HG03108 (cell line): ENCODE data around the gene PIERCE2.
A peak's percentile ranks its signal among the peaks of the same experiment; 100 is the strongest.
"Not testable (repeated sequence)": the region's sequence is repeated elsewhere in the genome, so short reads cannot be mapped to it uniquely, and the experiment has no call there.

Experiments
- ATAC-seq: cut with Tn5 transposase; IDR thresholded peaks from one replicate; pipeline ENCODE4 v1.9.1; 2021; ENCODE audit warnings: moderate library complexity; ENCODE audit not compliant: unreplicated experiment

The PIERCE2 gene, protein sequence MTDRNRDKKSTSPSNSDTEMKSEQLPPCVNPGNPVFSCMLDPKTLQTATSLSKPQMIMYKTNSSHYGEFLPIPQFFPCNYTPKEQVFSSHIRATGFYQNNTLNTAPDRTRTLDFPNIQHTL

DNA sequence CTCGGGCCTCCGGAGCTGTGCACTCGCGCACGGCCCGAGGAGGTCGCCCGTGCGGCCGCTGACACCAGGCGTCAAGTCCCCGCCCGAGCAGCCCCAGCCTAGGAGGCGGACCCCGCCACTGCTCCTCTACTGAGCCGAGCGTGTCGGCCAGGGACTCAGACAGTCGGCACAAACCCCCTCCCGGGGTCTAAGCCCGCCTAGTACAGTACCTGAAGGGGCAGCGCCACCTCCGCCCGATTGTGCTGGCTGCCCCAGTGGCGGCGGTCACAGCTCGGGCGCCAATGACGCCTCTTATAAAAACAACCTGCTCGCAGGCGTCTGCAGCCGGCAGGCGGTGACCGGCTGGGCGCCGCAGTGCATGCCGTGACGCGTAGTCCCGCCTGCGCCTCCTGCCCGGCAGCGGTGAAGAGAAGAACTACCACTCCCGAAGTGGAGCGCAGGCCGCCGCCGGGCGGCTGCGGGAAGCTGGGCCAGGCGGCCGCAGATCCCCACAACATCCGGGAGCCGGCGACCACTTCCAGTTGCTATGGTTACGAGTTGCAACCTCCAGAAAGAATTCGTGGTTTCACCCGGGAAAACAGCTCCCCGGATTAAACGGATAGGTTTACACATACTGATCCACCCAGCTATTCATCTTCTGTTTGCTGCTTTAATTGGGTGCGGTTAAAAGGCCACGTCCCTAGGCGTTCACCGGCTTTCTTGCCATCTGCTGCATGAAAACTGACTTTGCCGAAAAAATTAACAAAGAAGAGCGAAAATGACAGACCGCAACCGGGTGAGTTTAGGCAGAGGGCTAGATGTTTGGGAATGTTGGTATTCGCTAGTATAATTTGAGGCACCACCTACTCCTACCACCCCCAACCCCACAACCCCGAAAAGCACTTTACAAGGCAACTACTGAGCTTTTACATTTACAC, at the start of gene PIERCE2, which contains the start of gene CCPG1:
TSS of gene PIERCE2 (plus strand) at position 484 of the 917 bp plus-strand sequence. CDS start at position 758, 274 bp downstream.
TSS of gene CCPG1 (minus strand) at position 348 of the 917 bp plus-strand sequence. CDS start 18,935 bp downstream, outside the sequence.
- peak; percentile 93 for ATAC-seq

DNA sequence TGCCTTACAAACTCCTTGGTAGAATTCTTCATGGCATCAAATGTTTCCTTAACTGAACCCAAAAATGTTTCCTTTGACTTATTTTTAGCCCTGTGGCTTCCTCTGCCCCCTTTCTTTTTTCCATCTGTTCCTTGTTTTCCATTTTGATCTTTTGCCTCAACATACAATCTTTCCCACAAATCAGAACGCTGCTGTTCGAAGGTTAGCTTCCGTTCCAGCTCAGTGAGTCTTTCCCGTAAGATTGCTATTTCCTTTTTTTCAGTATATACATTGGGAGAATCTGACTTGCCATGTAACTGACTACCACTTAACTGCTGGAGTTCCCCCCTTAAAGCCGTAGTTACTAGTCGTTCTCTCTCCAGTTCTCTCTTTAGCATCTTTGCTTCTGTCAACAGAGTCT, 48.0 kb upstream of the PIERCE2 start:
- no peak for ATAC-seq

DNA sequence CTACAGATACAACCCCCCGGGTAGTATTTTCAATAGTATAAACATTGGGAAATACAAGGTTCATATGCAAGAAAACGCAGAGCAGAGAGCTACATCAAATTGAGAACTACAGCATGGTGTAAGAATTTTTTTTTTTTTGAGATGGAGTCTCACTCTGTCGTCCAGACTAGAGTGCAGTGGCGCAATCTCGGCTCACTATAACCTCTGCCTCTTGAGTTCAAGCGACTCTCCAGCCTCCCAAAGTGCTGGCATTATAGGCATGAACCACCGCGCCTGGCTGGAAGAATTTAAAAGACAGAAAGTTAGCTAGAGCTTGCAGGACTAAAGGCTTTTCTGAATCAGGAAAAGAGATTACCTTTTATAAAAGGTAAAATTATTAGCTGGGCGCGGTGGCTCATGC, 47.2 kb upstream of the PIERCE2 start:
- no peak for ATAC-seq

DNA sequence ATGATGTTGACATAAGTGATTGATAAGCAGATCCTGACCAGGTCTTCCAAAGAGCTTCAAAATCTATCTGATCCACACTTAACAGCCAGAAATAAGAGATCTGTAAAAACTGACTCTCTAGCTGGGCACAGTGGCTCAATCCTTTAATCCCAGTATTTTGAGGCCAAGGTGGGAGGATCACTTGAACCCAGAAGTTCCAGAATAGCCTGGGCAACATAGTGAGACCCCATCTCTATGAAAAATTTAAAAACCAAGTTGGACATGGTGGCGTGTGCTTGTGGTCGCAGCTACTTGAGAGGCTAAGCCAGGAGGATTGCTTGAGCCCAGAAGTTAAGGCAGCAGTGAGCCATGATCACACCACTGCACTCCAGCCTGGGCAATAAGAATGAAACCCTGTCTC, 45.7 kb upstream of the PIERCE2 start:
- no peak for ATAC-seq

DNA sequence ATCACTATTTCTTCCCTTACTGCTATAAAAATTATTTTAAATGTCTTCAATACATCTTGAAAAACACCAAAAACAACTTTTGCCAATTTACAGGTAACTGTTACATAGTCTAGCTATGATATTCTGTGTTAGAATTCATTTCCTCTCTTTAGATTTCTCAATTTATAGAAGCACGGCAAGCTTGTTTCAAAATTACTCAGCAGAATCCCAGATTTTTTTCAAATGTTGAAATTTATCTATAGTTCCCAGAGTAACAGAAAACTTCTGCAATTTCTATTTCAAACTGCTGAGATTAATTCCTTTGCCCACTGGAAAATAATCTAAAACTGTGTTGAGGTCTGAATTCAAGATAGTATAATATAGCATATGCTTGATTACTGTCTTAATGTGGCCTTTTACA, 41.3 kb upstream of the PIERCE2 start:
- ATAC-seq = no peak

DNA sequence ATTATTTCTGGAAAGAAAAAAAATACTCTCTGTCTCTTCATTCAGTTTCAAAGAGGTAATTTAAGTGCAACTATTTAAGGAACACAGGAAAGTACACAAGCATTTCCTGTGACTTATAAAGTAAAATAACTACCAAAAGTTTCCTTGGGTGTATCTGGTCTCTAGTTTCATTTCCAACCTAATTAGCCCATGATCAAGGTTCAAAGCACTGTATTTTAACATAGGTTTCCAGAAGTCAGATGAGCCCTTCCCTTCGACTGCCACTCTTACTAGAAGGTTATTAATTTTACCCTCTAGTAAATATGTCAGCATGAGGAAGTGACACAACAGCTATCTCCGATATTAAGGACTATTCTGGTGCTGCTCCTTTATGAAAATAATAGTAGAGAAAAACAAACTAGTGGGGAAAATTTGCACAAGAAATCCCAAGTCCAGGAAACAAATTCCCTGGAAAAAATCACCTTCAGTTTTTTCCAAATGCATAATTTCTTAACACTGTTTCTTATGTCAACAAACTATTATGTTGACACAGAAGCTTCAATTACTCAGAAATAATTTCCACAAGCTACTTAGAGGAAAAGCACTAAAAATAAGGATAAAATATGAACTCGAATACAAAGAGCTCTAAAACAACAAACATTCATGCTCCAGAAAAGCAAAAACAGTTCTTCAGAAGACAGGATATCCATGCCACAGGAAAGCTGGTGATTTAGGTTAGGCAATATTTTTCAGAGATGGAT, 35.4 kb upstream of the PIERCE2 start:
- ATAC-seq = no peak

DNA sequence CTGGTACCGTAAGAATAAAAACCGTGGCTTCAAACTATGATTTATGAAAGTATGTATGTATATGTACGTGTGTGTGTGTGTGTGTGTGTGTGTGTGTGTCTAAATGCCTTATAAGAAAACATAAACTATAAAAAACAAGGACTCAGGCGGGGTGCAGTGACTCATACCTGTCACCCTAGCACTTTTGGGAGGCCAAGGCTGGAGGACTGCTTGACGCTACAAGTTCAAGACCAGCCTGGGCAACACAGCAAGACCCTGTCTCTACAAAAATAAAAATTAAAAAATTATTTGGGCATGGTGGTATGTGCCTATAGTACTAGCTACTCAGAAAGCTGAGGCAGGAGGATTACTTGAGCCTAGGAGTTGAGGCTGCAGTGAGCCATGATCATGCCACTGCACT, 29.2 kb upstream of the PIERCE2 start:
- ATAC-seq = no peak

DNA sequence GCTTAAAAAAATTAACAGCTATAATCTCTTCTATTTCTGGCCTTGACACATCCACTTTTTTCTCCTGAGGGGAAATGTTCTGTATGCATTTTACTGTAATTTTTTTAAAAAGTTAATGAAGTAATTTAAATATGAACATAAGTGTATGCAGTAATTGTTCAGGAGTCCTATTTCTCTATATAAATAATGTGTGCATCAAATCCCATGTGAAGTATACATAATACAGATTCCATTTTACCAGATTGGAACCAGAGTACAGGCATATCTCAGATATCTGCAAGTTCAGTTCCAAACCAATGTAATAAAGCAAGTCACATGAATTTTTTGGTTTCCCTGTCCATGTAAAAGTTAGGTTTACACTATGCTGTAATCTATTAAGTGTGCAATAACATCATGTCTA, 26.7 kb upstream of the PIERCE2 start:
- ATAC-seq = no peak

DNA sequence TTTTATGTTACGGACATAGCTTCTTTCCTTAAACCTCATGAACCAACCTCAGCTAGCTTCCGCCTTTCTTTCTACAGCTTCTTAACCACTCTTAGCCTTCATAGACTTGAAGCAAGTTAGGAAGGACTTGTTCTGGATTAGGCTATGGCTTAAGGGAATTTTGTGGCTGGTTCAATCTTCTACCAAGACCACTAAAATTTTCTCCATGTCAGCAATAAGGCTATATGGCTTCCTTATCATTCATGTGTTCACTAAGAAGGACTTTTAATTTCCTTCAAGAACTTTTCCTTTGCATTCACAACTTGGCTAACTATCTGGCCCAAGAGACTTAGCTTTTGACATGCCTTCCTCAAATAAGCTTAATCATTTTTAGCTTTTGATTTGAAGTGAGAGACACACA, 24.6 kb upstream of the PIERCE2 start:
- no peak for ATAC-seq

DNA sequence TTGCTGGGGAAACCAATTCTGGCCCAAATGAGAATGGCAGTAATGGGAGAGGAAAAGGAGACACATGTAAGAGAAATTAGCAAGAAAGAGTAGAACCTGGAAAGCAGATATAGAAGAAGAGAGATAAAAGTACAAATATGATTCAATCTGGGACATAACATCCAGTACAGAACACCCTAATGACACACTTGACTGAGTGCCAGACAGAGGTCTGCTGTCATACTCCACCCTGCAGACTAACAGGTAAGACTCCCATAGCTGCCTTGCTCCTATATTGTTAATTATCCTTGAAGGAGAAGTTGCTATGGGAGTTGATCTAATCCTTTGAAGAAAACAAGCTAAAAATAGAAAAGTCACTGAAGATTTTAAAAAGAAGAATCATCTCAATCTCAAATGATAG, 21.3 kb upstream of the PIERCE2 start:
- no peak for ATAC-seq

DNA sequence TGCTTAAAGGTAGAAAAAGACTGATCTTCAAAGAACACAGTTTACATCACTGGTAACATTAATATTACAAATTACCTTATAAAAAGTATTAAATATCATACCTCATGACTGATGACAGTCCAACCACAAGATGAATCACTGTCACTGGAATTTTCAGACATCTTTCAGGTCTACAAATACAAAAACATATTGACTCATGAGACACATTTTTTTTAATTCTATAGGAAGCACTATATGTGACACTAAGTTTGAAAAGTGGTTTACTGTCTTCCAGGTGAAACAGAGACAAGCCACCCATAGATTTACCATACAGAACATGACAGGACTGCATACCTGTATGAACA, 19.1 kb upstream of the PIERCE2 start:
- no peak for ATAC-seq

DNA sequence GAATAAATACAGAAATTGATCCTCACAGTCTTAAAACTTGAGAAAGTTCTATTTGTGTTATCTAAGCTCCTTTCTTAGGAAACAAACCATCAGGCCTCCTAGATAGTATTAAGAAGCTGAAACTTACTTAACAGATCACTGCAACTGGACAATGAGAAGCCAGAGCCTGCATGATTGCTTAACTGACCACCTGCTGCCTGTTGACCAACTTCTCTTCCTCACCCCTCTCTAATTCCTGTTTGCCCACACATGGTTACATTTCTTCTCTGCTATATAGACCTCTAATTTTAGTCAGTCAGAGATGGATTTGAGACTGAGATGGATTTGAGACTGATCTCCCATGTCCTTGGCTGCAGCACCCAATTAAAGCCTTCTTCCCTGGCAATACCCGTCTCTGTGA, 13.6 kb upstream of the PIERCE2 start:
- ATAC-seq = no peak

DNA sequence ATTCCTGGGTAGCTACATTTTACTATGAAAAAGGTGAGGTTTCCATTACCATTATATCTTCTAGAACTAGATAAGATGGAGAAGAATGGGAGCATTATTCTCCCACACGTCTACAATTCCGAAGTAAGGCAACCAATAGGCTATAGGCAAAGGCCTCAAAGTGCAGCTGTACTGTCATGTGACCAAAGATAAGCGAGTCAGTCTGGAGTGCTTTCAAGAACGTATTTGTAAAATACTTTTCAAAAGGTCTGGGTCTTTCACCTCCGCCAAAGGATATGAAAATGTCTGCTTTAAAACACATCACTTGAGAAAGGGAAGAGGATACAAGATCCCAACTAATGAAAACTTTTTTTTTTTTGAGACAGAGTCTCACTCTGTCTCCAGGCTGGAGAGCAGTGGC, 10.1 kb upstream of the PIERCE2 start:
- ATAC-seq = no peak

DNA sequence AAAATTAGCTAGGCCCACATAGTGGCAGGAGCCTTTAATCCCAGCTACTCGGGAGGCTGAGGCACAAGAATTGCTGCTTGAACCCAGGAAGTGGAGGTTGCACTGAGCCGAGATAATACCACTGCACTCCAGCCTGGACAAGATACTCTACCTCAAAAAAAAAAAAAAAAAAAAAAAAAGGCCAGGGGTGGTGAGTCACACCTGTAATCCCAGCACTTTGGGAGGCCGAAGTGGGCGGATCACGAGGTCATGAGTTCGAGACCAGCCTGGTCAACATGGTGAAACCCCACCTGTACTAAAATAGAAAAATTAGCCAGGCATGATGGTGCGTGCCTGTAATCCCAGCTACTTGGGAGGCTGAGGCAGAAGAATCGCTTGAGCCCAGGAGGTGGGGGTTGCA, 8.2 kb upstream of the PIERCE2 start:
- not testable (repeated sequence) for ATAC-seq

DNA sequence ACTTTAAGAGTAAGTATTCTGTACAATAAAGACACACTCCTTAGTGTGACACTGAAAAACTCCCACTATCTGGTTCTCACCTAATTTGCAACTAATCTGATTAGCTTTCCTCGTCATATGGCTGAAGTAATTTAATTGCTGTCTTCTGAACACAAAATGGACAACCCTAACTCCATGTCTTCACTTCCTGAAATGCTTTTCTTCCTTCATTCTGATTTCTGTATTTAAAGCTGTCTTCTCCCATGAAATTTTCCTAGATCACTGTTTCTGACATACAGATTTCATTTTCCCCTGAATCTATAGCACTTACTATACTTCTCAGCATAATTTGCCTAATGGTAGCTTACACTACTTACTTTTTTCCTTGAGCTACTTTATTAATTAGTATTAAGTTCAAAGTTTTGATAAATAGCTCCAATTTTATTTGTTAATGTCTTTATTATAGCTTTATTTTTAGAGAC, 6.5 kb upstream of the PIERCE2 start:
- no peak for ATAC-seq

DNA sequence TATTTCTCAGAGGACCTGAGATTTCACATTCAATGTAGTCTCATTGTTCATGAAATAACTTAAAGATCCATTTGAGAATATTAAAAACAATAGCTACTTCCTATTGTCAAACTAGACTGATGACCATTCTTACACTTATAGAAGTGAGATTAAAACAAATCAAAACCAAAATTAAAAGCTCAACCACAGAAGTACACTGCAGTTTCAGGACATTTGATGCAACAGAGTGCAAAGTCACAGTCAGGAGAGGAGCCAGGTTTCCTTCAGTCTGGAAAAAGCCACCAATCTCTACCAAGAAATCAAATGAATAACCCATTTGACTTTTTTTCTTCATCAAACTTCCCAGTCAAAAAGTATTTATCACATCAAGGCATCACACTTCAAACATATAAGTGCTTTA, 5.6 kb upstream of the PIERCE2 start:
- no peak for ATAC-seq

DNA sequence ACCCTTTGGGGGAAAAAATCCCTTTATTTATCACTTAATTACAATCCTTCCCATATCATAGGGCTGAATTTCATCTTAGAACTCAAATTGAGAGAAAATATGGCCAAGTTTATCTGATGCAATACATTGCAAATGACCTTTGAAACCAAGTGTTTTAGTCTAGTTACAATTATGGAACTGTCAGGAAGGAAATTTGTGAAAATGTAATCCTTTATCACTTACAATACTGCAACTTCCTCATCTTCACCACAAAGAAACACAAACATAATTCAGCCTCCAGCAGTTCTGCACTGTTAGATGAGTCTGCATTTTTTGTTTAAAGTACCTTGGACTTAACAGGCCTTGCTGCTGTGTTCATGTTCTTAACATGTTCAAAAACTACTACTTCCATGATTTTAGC, 4.8 kb upstream of the PIERCE2 start:
- ATAC-seq = no peak

DNA sequence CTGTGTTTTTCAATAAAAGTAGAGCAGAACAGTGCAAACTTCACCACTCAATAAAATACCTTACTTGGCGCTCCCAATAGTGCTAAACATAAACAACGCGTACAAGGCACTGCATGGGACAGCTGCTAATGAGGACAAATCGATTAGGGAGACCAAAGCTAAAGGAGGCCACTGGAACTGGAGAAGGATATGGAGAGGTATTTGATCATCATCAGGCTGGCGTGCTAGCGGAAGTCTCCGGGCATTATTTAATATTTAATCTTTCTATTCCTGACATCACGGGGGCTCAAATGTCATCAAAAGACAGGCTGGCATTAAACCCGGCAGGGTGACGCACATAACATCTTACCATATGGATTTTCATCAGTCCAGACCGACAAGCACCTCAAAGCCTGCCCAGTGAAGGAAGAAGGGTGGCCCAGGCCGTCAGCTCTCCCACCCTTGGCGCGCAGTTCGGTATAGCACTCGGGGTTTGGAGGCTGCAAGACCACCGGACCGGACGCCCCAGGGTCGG, 740 bp upstream of the PIERCE2 start:
- ATAC-seq = no peak

DNA sequence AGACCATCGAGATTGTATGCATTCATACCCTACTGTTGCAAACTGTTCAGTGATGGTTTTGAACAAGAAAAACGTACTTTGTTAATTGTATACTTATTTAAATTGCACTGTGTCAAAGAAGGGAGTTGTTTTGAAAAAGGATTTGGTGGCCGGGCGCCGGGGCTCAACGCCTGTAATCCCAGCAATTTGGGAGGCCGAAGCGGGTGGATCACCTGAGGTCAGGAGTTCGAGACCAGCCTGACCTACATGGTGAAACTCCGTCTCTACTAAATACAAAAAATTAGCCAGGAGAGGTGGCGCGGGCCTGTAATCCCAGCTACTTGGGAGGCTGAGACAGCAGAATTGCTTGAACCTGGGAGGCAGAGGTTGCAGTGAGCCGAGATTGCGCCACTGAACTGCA, 681 bp downstream of the PIERCE2 start:
- ATAC-seq = not testable (repeated sequence)

DNA sequence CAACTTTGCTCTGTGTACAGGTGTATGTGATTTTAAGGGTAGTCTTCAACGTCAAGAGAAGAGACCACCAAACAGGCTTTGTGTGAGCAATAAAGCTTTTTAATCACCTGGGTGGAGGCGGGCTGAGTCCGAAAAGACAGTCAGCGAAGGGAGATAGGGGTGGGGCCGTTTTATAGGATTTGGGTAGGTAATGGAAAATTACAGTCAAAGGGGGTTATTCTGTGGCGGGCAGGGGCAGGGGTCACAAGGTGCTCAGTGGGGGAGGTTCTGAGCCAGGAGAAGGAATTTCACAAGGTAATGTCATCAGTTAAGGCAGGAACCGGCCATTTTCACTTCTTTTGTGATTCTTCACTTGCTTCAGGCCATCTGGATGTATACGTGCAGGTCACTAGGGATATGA, 9.4 kb downstream of the PIERCE2 start:
- not testable (repeated sequence) for ATAC-seq

DNA sequence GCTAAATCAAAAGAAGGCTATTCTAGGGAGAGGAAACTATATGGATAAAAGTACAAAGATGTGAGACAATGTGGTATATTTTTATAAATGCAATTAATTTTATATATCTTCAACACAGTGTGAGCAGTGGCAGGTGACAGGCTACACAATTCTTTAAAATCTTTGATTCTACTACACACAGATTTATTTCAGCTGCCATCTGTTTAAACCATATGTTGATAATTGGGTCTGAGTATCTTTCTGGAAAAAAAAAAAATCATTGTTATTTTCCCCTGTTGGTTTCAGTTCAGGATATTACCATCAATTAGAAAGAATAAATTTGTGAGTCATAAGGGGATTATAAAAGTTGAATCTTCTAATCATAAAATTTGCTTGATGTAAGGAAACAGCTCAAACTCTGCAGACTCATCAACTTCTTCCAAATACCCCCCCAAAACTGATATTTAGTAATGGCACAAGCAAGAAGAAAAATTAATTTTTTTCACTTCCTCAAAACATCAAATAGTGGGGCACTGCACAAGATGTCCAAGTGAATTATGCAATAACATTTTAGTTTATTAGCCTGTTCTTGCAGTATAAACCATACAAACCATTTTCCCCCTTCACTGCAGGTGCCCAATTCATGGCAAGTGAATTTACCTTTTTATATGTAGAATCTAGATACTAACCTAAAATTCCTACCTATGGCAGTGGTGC, 12.0 kb downstream of the PIERCE2 start:
- no peak for ATAC-seq
